BLaER1 (cell line): Measurements from ENCODE around the gene NTHL1.

Experiments
- H3K27ac ChIP-seq: shearing (Covaris generic); formaldehyde crosslinking; 2 replicates; pipeline ENCODE4 v1.8.1; 2022
- H3K27me3 ChIP-seq: shearing (Covaris generic); formaldehyde crosslinking; 2 replicates; pipeline ENCODE4 v1.8.1; 2022
- H3K36me3 ChIP-seq: shearing (Covaris generic); formaldehyde crosslinking; 2 replicates; pipeline ENCODE4 v1.8.1; 2022
- H3K4me1 ChIP-seq: shearing (Covaris generic); formaldehyde crosslinking; 2 replicates; pipeline ENCODE4 v1.8.1; 2022
- H3K4me2 ChIP-seq: shearing (Covaris generic); formaldehyde crosslinking; 2 replicates; pipeline ENCODE4 v1.8.1; 2022
- H3K4me3 ChIP-seq: shearing (Covaris generic); formaldehyde crosslinking; 2 replicates; pipeline ENCODE4 v1.8.1; 2022
- H3K9ac ChIP-seq: shearing (Covaris generic); formaldehyde crosslinking; 2 replicates; pipeline ENCODE4 v1.8.1; 2022
- H3K9me3 ChIP-seq: shearing (Covaris generic); formaldehyde crosslinking; 2 replicates; pipeline ENCODE4 v1.8.1; 2022
- H4K20me1 ChIP-seq: shearing (Covaris generic); formaldehyde crosslinking; 2 replicates; pipeline ENCODE4 v1.8.1; 2022
- Cebpa-rat ChIP-seq: shearing (Covaris generic); IDR thresholded peaks from 2 replicates; pipeline ENCODE4 v1.8.1; 2022

The NTHL1 gene

DNA sequence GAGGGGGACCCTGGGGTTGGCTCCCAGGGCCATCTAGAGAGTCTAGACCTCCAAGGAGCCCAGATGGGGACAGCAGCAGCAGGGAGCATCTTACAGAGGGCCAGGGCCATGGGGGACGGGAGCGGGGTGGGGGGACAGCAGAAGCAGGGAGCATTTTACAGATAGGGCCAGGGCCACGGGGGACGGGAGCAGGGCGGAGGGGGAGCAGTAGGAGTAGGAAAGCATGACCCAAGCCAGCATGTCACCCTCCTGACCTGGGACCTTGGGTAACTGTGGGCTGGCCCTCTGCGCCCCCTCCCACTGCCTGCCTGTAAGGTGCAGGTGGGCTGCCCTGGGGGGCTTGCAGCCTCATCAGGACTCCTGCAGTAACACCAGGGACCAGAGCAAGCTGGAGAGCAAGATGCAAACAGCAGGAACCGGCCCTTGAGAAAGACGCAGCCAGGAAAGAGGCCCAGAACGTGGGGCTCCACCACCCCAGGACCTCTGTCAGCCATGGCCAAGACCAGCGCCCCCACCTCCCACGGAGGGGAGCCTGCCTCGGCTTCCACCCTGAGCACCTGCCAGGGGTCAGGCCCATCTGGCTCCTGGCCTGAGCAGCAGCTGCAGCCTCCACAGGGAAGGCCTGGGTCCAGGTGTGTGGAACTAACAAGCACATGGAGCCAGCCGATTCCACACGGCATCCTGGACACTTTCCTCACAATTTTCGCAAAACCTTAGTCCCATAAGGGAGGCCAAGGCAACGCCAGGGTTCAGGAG is 40.4 kb downstream of the NTHL1 start:
- Histone ChIP-seq H3K9ac (peak overlapping the region; percentile 94), H3K36me3 (peaks cover 32% of the 10 kb centered on the region), H3K4me1 (peaks cover 65% of the 10 kb centered on the region), H3K4me3 (peak overlapping the region; percentile 98), H3K27me3 (no peaks in the 10 kb centered on the region), H4K20me1 (peaks cover 72% of the 10 kb centered on the region), H3K27ac (peak overlapping the region; percentile 91), H3K9me3 (no peaks in the 10 kb centered on the region), H3K4me2 (peak overlapping the region; percentile 97)
- TF ChIP-seq Cebpa-rat: no peak

DNA sequence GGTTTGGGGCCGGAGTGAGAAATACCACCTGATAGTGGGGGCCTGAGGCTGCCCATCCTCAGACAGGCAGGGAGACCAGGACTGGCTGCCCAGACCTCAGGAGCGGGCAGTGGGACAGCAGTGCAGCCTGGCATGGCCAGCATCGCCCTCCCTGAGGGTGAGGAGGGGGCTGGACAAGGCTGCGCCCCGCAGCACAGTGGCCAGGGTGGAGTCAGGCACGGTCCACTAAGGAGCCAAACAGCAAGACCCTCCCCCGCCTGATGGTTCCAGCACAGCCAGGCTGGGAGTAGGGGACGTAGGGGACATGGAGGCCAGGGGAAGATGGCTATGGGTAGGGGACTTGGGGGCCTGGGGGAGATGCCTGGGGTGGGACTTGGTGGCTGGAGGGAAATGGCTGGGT is 41.3 kb downstream of the NTHL1 start:
- Histone ChIP-seq H3K27ac (peak overlapping the region; percentile 71), H3K9ac (peak overlapping the region; percentile 94)

DNA sequence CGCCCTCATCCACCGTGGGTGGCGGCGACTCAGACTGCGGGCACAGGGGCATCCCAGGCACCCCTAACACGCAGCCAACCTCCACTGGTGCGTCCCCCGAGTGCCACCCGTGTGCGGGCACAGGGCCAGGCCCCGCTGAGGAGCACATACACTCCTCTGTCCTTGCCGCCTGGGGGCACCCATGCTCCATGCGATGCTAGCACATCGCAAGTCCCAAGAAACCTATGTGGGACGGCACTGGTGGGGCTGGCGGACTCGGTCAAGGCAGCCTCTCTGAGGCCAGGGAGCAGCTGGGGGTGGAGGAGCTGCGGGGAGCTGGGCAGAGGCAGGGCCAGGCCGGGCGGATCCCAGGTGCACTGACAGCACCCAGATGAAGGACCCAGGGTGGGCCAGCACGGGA is 42.0 kb downstream of the NTHL1 start:
- H3K27me3 ChIP-seq: no peaks in the 10 kb centered on the region
- H3K4me2 ChIP-seq: peak overlapping the region; percentile 97
- TF ChIP-seq Cebpa-rat: no peak
- H3K9me3 ChIP-seq: no peaks in the 10 kb centered on the region
- peaks cover 88% of the 10 kb centered on the region for H4K20me1 ChIP-seq
- peak overlapping the region; percentile 71 for H3K27ac ChIP-seq
- H3K4me1 ChIP-seq: peaks cover 62% of the 10 kb centered on the region
- peak overlapping the region; percentile 65 for H3K9ac ChIP-seq
- H3K36me3 ChIP-seq: peaks cover 48% of the 10 kb centered on the region
- peak overlapping the region; percentile 46 for H3K4me3 ChIP-seq

More for the DNA sequence above, 41.3 kb downstream of the NTHL1 start:
- Histone ChIP-seq H4K20me1 (peaks cover 82% of the 10 kb centered on the region), H3K36me3 (peaks cover 42% of the 10 kb centered on the region), H3K9me3 (no peaks in the 10 kb centered on the region), H3K27me3 (no peaks in the 10 kb centered on the region), H3K4me2 (peak overlapping the region; percentile 97), H3K4me3 (no peak overlapping the region), H3K4me1 (peaks cover 65% of the 10 kb centered on the region)
- TF ChIP-seq Cebpa-rat: no peak

DNA sequence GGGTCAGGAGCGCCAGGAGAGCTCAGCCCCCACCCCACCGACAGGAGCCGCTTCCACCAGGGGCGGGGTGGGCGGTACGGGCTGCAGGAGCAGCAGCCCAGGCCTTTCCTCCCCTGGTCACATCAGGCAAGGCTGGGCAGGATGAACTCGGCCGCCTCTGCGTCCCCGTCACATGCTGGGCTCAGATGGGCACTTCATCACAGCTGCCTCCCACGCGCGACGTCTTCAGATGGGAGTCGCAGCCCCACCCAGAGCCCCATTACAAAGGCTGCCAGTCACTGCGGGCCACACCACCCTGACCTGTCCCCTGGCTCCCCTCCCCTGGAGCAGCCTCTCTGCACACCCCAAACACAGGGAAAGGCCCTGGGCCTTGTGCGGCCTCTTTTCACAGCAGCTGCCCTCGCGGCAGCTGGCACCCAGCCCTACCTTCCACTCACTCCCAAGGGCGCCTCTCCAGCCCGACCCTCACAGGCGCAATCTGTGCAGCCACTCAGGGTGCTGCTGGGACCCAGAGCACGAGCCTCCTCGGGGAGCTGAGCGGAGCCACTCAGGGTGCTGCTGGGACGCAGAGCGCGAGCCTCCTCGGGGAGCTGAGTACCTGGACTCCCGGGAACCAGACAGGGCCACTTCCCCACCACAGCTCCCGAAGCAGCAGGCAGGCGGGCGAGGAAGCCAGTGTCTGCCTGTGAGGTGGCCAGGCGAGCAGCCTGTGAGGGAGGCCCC is 42.7 kb downstream of the NTHL1 start:
- H3K4me3 ChIP-seq: peak overlapping the region; percentile 46
- no peaks in the 10 kb centered on the region for H3K9me3 ChIP-seq
- H3K9ac ChIP-seq: peak overlapping the region; percentile 65
- H3K27me3 ChIP-seq: no peaks in the 10 kb centered on the region
- H3K4me1 ChIP-seq: peaks cover 55% of the 10 kb centered on the region
- H4K20me1 ChIP-seq: peaks cover 93% of the 10 kb centered on the region
- peaks cover 55% of the 10 kb centered on the region for H3K36me3 ChIP-seq
- peak overlapping the region; percentile 97 for H3K4me2 ChIP-seq
- TF ChIP-seq Cebpa-rat: no peak
- peak overlapping the region; percentile 71 for H3K27ac ChIP-seq

DNA sequence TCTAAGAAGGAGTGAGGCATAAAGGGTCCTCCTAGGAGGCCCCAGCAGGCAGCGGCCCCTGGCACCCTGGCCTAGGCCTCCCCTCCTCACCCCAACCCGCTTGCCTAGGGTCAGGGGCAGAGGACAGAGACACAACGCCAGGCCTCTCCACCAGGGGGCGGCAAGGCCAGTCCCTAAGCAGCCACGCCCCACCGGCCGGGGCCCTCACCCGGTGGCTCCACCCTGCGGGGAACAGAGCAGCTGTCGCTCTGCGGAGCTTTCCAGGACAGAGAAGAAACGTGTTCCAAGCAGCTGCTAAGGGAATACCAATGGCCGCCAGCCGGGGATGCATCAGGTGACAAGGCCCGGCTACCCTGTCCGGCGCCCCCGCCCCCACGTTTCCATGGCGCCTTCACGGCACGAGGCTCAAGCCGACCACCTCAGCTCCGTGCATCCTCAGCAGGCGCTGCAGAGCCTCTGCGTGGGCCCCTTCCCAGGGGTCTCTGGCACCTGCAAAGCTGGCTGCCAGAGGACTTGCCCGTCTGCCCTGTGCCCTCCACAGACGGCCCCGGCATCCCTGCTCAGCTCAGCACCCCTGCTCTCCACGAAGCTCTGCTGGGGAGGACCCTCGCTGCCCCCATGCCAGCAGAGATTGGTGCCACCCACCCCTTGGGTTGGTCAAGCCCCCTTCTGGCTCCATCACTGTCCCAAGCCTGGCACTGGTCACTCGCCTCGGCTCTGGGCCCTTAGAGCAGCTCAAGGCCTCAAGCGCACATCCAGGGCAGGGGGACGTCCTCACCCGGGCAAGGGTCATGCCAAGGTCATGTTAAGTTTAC is 43.6 kb downstream of the NTHL1 start:
- Histone ChIP-seq H3K27me3 (no peaks in the 10 kb centered on the region), H3K9ac (peak overlapping the region; percentile 65), H3K36me3 (peaks cover 64% of the 10 kb centered on the region), H3K4me1 (peaks cover 55% of the 10 kb centered on the region), H3K9me3 (no peaks in the 10 kb centered on the region), H3K27ac (0 out of 2 replicates have a peak overlapping the region, but pooled peaks have one; percentile 71), H3K4me3 (no peak overlapping the region), H3K4me2 (peak overlapping the region; percentile 97), H4K20me1 (peaks cover 98% of the 10 kb centered on the region)
- no peak for TF ChIP-seq Cebpa-rat

- TF ChIP-seq Cebpa-rat: no peak
- Histone ChIP-seq H3K36me3 (peaks cover 72% of the 10 kb centered on the region), H3K9ac (no peak overlapping the region), H3K4me3 (no peak overlapping the region), H3K4me2 (peak overlapping the region; percentile 97; the same call in 1 of the 2 replicates), H3K4me1 (peaks cover 52% of the 10 kb centered on the region), H3K27me3 (no peaks in the 10 kb centered on the region), H3K27ac (no peak overlapping the region), H4K20me1 (peaks cover 92% of the 10 kb centered on the region), H3K9me3 (no peaks in the 10 kb centered on the region)
Observed at GRCh38 chr16:2003231-2003826, 44.3 kb downstream of the NTHL1 start.

- no peaks in the 10 kb centered on the region for H3K9me3 ChIP-seq
- H3K36me3 ChIP-seq: peaks cover 74% of the 10 kb centered on the region
- no peak overlapping the region for H3K4me2 ChIP-seq
- no peak for TF ChIP-seq Cebpa-rat
- peaks cover 91% of the 10 kb centered on the region for H4K20me1 ChIP-seq
- peaks cover 44% of the 10 kb centered on the region for H3K4me1 ChIP-seq
- no peak overlapping the region for H3K9ac ChIP-seq
- H3K27ac ChIP-seq: no peak overlapping the region
- H3K4me3 ChIP-seq: no peak overlapping the region
- H3K27me3 ChIP-seq: no peaks in the 10 kb centered on the region
Observed at GRCh38 chr16:2002406-2003230, 45.0 kb downstream of the NTHL1 start.

DNA sequence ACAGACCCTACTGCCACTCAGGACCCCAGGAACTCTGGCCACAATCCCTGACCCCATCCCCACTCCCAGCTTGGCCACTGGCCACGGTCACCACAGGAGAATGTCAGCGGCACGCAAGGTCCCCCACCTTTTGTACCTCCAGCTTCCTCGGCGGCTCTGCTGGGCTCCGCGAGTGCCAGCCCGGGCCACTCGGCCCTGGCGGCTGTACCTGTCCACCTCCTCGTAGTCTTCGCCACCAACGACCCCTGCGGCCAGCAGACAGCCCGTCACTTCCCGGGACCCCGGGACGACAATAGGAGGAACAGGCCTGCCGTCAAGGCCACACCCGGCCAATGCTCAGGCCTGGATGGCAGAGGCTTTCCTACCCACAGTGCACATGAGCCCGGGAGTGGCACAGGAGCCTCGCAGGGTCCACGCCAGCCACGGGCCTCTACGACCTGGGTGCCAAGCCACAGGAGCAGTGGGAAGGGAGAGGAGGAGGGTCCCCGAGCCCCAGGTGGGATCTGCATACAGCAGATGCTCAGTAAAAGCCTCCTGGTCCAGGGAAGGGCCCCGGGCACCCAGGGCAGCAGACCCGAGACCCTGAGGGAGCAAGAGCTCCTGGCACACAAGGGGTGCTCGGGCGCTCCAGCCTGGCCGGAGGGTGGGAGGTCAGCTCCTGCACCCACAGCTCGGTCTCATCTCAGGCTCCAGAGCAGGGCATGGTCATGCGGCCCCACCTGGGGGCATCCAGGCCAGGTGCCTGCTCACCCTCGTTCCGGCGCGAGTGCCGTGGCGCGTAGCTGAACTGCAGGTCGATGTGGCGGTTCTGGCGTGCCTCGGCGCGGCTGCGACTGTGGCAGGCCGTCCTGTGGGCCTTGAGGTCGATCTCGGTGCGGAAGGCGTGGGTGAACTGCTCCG is 45.9 kb downstream of the NTHL1 start:
- Histone ChIP-seq H3K4me2 (no peak overlapping the region), H3K9ac (no peak overlapping the region), H3K4me3 (no peak overlapping the region), H3K9me3 (no peaks in the 10 kb centered on the region), H3K4me1 (peaks cover 35% of the 10 kb centered on the region), H3K27ac (no peak overlapping the region), H4K20me1 (peaks cover 87% of the 10 kb centered on the region), H3K36me3 (peaks cover 78% of the 10 kb centered on the region), H3K27me3 (no peaks in the 10 kb centered on the region)
- no peak for TF ChIP-seq Cebpa-rat
